ENCODE data around the gene BAIAP2L2. TPM values are rescaled to one million over a fixed set of nuclear protein-coding genes. Genes with fewer than 3 reads are reported as not detected.

BAIAP2L2 gene
- total and polyA plus RNA-seq, 4 donors, result 0.33 to 0.46 (median 0.44) TPM; not detected in 1

DNA sequence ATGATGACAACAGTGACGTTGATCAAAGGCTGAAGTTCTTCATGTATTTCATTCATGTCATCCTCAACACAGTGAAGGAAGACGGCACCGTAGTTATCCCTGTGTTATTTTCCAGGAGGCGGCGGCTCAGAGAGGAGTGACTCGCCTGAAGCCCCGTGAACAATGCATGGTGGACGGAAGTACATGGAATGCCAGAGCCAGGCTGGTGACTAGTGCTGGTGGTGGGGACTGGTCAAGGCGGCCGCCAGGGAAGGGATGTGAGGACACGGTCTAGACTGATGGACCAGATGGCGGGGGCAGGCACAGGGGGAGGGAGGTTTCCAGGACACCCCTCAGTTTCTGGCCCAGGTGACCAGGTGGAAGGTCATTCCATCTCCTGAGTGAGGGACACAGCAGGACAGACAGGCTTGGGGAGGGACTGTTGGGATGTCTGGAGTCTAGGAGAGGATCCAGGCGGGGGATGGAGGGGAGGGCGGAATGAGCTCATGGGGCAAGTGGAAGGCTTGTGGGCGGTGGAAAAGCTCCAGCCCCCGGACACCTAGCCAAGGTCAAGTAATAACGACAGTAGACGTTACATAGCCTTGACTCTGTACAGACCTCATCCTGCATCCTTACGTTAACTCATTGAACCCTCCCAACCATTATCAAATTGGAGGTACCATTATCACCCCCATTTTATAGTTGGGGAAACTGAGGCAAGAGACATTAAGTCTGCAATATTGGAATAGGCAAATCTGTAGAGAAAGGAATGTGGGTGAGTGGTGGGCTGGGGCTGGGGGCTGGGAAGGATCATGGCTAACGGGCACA lies 69.3 kb downstream of the BAIAP2L2 start:
- H3K9ac ChIP-seq (ENCODE audit: low read depth in 1 of 2, low read length in 2 of 2), result no peak overlapping the region
- no peaks in the 10 kb centered on the region for H3K9me3 ChIP-seq (ENCODE audit: control insufficient read depth in 4 of 4, low read length in 3 of 4)
- no peaks in the 10 kb centered on the region for H3K36me3 ChIP-seq (ENCODE audit: control insufficient read depth in 4 of 4, insufficient read depth in 3 of 4, low read depth in 1 of 4, low read length in 3 of 4)
- no peak overlapping the region for H3K4me3 ChIP-seq (ENCODE audit: low read depth in 1 of 3, low read length in 3 of 3)
- DNase-seq (ENCODE audit: low spot score), result no peak
- H3K27me3 ChIP-seq (ENCODE audit: control insufficient read depth in 4 of 4, insufficient read depth in 4 of 4, low read length in 3 of 4), result no peaks in the 10 kb centered on the region
- no peak overlapping the region for H3K27ac ChIP-seq (ENCODE audit: low read depth in 1 of 2, low read length in 2 of 2)
- 84% methylated on average over 20 of the region's 20 CpGs for WGBS
- peaks cover 0 to 4% (median 0%) of the 10 kb centered on the region in 4 donors for H3K4me1 ChIP-seq (ENCODE audit: control insufficient read depth in 4 of 4, insufficient read depth in 4 of 4, low read length in 3 of 4)
- TF ChIP-seq MAX (IDR thresholded peaks at IDR 0.05), result no peak
- TF ChIP-seq, protein P1, sequence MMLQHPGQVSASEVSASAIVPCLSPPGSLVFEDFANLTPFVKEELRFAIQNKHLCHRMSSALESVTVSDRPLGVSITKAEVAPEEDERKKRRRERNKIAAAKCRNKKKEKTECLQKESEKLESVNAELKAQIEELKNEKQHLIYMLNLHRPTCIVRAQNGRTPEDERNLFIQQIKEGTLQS (IDR thresholded peaks at IDR 0.05), result no peak
- no peak for TF ChIP-seq YY1 (IDR thresholded peaks at IDR 0.05)
- TF ChIP-seq HNF4G (IDR thresholded peaks at IDR 0.05), result no peak
- TF ChIP-seq, protein P2, sequence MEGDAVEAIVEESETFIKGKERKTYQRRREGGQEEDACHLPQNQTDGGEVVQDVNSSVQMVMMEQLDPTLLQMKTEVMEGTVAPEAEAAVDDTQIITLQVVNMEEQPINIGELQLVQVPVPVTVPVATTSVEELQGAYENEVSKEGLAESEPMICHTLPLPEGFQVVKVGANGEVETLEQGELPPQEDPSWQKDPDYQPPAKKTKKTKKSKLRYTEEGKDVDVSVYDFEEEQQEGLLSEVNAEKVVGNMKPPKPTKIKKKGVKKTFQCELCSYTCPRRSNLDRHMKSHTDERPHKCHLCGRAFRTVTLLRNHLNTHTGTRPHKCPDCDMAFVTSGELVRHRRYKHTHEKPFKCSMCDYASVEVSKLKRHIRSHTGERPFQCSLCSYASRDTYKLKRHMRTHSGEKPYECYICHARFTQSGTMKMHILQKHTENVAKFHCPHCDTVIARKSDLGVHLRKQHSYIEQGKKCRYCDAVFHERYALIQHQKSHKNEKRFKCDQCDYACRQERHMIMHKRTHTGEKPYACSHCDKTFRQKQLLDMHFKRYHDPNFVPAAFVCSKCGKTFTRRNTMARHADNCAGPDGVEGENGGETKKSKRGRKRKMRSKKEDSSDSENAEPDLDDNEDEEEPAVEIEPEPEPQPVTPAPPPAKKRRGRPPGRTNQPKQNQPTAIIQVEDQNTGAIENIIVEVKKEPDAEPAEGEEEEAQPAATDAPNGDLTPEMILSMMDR (IDR thresholded peaks at IDR 0.05; ENCODE audit: low read depth, low read length, missing input control), result no peak
- TF ChIP-seq GABPA (IDR thresholded peaks at IDR 0.05 in 1 of 2, conservative IDR thresholded peaks at IDR 0.05 in 1 of 2), result no peak
- TF ChIP-seq TAF1 (conservative IDR thresholded peaks at IDR 0.05), result no peak
- no peak for TF ChIP-seq NR2F2 (IDR thresholded peaks at IDR 0.05)
- TF ChIP-seq FOXA2 (IDR thresholded peaks at IDR 0.05), result no peak
- no peak for TF ChIP-seq RXRA (IDR thresholded peaks at IDR 0.05)
- no peak for TF ChIP-seq JUND (IDR thresholded peaks at IDR 0.05)

- no peaks in the 10 kb centered on the region for H3K36me3 ChIP-seq (ENCODE audit: control insufficient read depth in 4 of 4, insufficient read depth in 3 of 4, low read depth in 1 of 4, low read length in 3 of 4)
- H3K27ac ChIP-seq (ENCODE audit: low read depth in 1 of 2, low read length in 2 of 2), result no peak overlapping the region
- WGBS, result 86% methylated on average over 46 of the region's 46 CpGs
- no peak overlapping the region for H3K4me3 ChIP-seq (ENCODE audit: low read depth in 1 of 3, low read length in 3 of 3)
- H3K27me3 ChIP-seq (ENCODE audit: control insufficient read depth in 4 of 4, insufficient read depth in 4 of 4, low read length in 3 of 4), result no peaks in the 10 kb centered on the region
- DNase-seq (ENCODE audit: low spot score), result no peak
- H3K4me1 ChIP-seq (ENCODE audit: control insufficient read depth in 4 of 4, insufficient read depth in 4 of 4, low read length in 3 of 4), result peaks cover 0 to 4% (median 2%) of the 10 kb centered on the region in 4 donors
- no peak overlapping the region for H3K9ac ChIP-seq (ENCODE audit: low read depth in 1 of 2, low read length in 2 of 2)
- no peaks in the 10 kb centered on the region for H3K9me3 ChIP-seq (ENCODE audit: control insufficient read depth in 4 of 4, low read length in 3 of 4)
- no peak for TF ChIP-seq TAF1 (conservative IDR thresholded peaks at IDR 0.05)
- TF ChIP-seq FOXA1 (IDR thresholded peaks at IDR 0.05), result no peak
- TF ChIP-seq JUND (IDR thresholded peaks at IDR 0.05), result no peak
- TF ChIP-seq FOXA2 (IDR thresholded peaks at IDR 0.05), result no peak
- TF ChIP-seq HNF4G (IDR thresholded peaks at IDR 0.05), result no peak
- TF ChIP-seq YY1 (IDR thresholded peaks at IDR 0.05), result no peak
- TF ChIP-seq, protein P3, sequence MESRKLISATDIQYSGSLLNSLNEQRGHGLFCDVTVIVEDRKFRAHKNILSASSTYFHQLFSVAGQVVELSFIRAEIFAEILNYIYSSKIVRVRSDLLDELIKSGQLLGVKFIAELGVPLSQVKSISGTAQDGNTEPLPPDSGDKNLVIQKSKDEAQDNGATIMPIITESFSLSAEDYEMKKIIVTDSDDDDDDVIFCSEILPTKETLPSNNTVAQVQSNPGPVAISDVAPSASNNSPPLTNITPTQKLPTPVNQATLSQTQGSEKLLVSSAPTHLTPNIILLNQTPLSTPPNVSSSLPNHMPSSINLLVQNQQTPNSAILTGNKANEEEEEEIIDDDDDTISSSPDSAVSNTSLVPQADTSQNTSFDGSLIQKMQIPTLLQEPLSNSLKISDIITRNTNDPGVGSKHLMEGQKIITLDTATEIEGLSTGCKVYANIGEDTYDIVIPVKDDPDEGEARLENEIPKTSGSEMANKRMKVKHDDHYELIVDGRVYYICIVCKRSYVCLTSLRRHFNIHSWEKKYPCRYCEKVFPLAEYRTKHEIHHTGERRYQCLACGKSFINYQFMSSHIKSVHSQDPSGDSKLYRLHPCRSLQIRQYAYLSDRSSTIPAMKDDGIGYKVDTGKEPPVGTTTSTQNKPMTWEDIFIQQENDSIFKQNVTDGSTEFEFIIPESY (IDR thresholded peaks at IDR 0.05), result no peak
- TF ChIP-seq GABPA (IDR thresholded peaks at IDR 0.05 in 1 of 2, conservative IDR thresholded peaks at IDR 0.05 in 1 of 2), result no peak
- TF ChIP-seq MAX (IDR thresholded peaks at IDR 0.05), result no peak
- no peak for TF ChIP-seq RAD21 (IDR thresholded peaks at IDR 0.05)
- TF ChIP-seq HNF4A (conservative IDR thresholded peaks at IDR 0.05), result no peak
- TF ChIP-seq, protein P1 (IDR thresholded peaks at IDR 0.05), result no peak
- TF ChIP-seq NR2F2 (IDR thresholded peaks at IDR 0.05), result no peak
- TF ChIP-seq EGR1 (IDR thresholded peaks at IDR 0.05; ENCODE audit: low read depth in 2 of 2), result no peak
- no peak for TF ChIP-seq REST (IDR thresholded peaks at IDR 0.05)
- no peak for TF ChIP-seq RXRA (IDR thresholded peaks at IDR 0.05)
Observed at GRCh38 chr22:38038890-38039812, 71.3 kb downstream of the BAIAP2L2 start.
